Transverse colon (tissue), 4 donors: Measurements from ENCODE around the gene NAE1.

Source experiments
- CTCF ChIP-seq, 5 experiments: fragments of 200-600 bp in 3 of 5; fragments of 450-650 bp in 2 of 5; sonication (generic) in 3 of 5; IDR thresholded peaks; 1 replicate in 2 of 5; 2 replicates in 3 of 5; pipeline ENCODE4 v1.5.1; 2016 to 2017; ENCODE audit warnings: antibody characterized with exemption in 5 of 5, inconsistent platforms in 3 of 5, mild to moderate bottlenecking in 2 of 5, moderate library complexity in 1 of 5
- EP300 ChIP-seq: sonication (generic); formaldehyde crosslinking; IDR thresholded peaks from one replicate; pipeline ENCODE4 v1.6.1; 2017; ENCODE audit warnings: antibody characterized with exemption, low read depth
- POLR2A ChIP-seq: fragments of 450-650 bp; IDR thresholded peaks from one replicate; pipeline ENCODE4 v1.6.1; 2016; ENCODE audit warnings: antibody characterized with exemption, mild to moderate bottlenecking, moderate library complexity
- POLR2AphosphoS5 ChIP-seq, 3 donors: sonication (generic); formaldehyde crosslinking; IDR thresholded peaks; one replicate each; pipeline ENCODE4 v1.6.1; 2016; ENCODE audit warnings: antibody characterized with exemption in 3 of 3

GRCh38 chr16:66844342-66845079, 13.7 kb upstream of the NAE1 start, which contains the start of gene CA7:
- no peak for TF ChIP-seq POLR2AphosphoS5 (IDR thresholded peaks at IDR 0.05)
- no peak for TF ChIP-seq CTCF (IDR thresholded peaks at IDR 0.05)
- no peak for TF ChIP-seq EP300
- no peak for TF ChIP-seq POLR2A
